HepG2 (cell line): ENCODE results near the gene IQCE. TPM values are rescaled to one million over a fixed set of nuclear protein-coding genes. Genes with fewer than 3 reads are reported as not detected.

Experiments
- BATF2 ChIP-seq: sonication (generic); formaldehyde crosslinking; IDR thresholded peaks from 2 replicates; pipeline ENCODE4 v1.8.0; 2022; ENCODE audit warnings: mild to moderate bottlenecking, missing genetic modification reagents, moderate library complexity
- ETV5 ChIP-seq: IDR thresholded peaks from 2 replicates; pipeline ENCODE4 v1.6.1; 2018; ENCODE audit warnings: missing biosample characterization, missing genetic modification reagents, inconsistent platforms, borderline replicate concordance
- HOXD1 ChIP-seq: sonication (generic); formaldehyde crosslinking; IDR thresholded peaks from 2 replicates; pipeline ENCODE4 v1.5.0; 2020; ENCODE audit warnings: missing genetic modification reagents
- NFIC ChIP-seq: IDR thresholded peaks from 2 replicates; pipeline ENCODE4 v1.6.1; 2012; ENCODE audit warnings: mild to moderate bottlenecking, low read length, inconsistent platforms
- SRF ChIP-seq: IDR thresholded peaks from 2 replicates; pipeline ENCODE4 v1.6.1; 2011; ENCODE audit warnings: mild to moderate bottlenecking, low read depth, low read length, moderate library complexity
- U2AF2 ChIP-seq: fragments of 200-400 bp; formaldehyde crosslinking; IDR thresholded peaks from 2 replicates; pipeline ENCODE4 v1.6.1; 2017; ENCODE audit warnings: low read depth, mild to moderate bottlenecking, low read length
- WIZ ChIP-seq: sonication (generic); formaldehyde crosslinking; IDR thresholded peaks from 2 replicates; pipeline ENCODE4 v1.5.1; 2020; ENCODE audit warnings: mild to moderate bottlenecking, missing genetic modification reagents
- ZNF331 ChIP-seq: sonication (generic); formaldehyde crosslinking; IDR thresholded peaks from 2 replicates; pipeline ENCODE4 v1.4.0; 2020; ENCODE audit warnings: missing genetic modification reagents
- ZNF552 ChIP-seq: sonication (generic); formaldehyde crosslinking; IDR thresholded peaks from 2 replicates; pipeline ENCODE4 v1.9.0; 2022; ENCODE audit warnings: missing genetic modification reagents, mild to moderate bottlenecking, borderline replicate concordance
- ZNF747 ChIP-seq: sonication (generic); formaldehyde crosslinking; IDR thresholded peaks from 2 replicates; pipeline ENCODE4 v1.8.1; 2023; ENCODE audit warnings: missing genetic modification reagents, mild to moderate bottlenecking, borderline replicate concordance
- ZSCAN12 ChIP-seq: sonication (generic); formaldehyde crosslinking; IDR thresholded peaks from 2 replicates; pipeline ENCODE4 v1.9.0; 2021; ENCODE audit warnings: mild to moderate bottlenecking, missing genetic modification reagents
- polyA plus RNA-seq, 8 experiments: library from polyadenylated mRNA; depleted of rRNA in 3 of 8; stranded (reverse) in 7 of 8; unstranded in 1 of 8; fragments of >200 nt; fragmentation: Illumina TruSeq in 4 of 8; extraction: Trizol in 4 of 8; gene quantifications; 2 replicates each; pipeline versions ENCODE4 v1.2.1 to v1.2.3, GENCODE V29; 2011 to 2016; ENCODE audit warnings: low read depth in 4 of 8, missing spikeins in 1 of 8, mixed read lengths in 1 of 8; ENCODE audit not compliant: insufficient read depth in 1 of 8
- total RNA-seq, 5 experiments: library from RNA; depleted of rRNA; stranded (reverse); fragments of >200 nt; fragmentation: Illumina TruSeq; extraction: Trizol; gene quantifications; 2 replicates each; pipeline ENCODE4 v1.2.3, GENCODE V29; 2016; ENCODE audit warnings: low read depth in 1 of 5
- TF ChIP-seq, protein P1 (sequence below): sonication (generic); formaldehyde crosslinking; IDR thresholded peaks from 2 replicates; pipeline ENCODE4 v1.9.0; 2022; ENCODE audit warnings: missing genetic modification reagents, mild to moderate bottlenecking, borderline replicate concordance
- TF ChIP-seq, protein P2 (sequence below): IDR thresholded peaks from 2 replicates; pipeline ENCODE4 v1.6.1; 2016; ENCODE audit warnings: missing genetic modification reagents, missing compliant biosample characterization
- TF ChIP-seq, protein P3 (sequence below), 2 experiments: sonication (generic) in 1 of 2; formaldehyde crosslinking in 1 of 2; IDR thresholded peaks; 2 replicates each; pipeline versions ENCODE4 v1.6.1 to v1.9.0; 2014 to 2022; ENCODE audit warnings: antibody characterized with exemption in 1 of 2, borderline replicate concordance in 1 of 2, inconsistent platforms in 1 of 2, low read depth in 1 of 2, missing genetic modification reagents in 1 of 2

IQCE gene
- total and polyA plus RNA-seq, 2 of the 13 experiments (the other 11 are each of a cell fraction or from before 2014, with no cell fraction given): 1.5 to 2.5 TPM

- TF ChIP-seq ZNF747 (CRISPR knock-in tag) (no peak), ZNF552 (no peak), ZNF331 (CRISPR knock-in tag) (peak; percentile 21; the same call in 1 of the 2 replicates), SRF (no peak), HOXD1 (0 out of 2 replicates have a peak, but pooled peaks have one; percentile 30), ETV5 (CRISPR knock-in tag) (peak; percentile 78), BATF2 (CRISPR knock-in tag) (no peak), WIZ (peak; percentile 38; the same call in 1 of the 2 replicates), ZSCAN12 (CRISPR knock-in tag) (no peak), NFIC (no peak), U2AF2 (no peak)
- TF ChIP-seq, protein P1, sequence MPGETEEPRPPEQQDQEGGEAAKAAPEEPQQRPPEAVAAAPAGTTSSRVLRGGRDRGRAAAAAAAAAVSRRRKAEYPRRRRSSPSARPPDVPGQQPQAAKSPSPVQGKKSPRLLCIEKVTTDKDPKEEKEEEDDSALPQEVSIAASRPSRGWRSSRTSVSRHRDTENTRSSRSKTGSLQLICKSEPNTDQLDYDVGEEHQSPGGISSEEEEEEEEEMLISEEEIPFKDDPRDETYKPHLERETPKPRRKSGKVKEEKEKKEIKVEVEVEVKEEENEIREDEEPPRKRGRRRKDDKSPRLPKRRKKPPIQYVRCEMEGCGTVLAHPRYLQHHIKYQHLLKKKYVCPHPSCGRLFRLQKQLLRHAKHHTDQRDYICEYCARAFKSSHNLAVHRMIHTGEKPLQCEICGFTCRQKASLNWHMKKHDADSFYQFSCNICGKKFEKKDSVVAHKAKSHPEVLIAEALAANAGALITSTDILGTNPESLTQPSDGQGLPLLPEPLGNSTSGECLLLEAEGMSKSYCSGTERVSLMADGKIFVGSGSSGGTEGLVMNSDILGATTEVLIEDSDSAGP: peak; percentile 59
- TF ChIP-seq, protein P2, sequence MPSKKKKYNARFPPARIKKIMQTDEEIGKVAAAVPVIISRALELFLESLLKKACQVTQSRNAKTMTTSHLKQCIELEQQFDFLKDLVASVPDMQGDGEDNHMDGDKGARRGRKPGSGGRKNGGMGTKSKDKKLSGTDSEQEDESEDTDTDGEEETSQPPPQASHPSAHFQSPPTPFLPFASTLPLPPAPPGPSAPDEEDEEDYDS: peak; percentile 78
- TF ChIP-seq, protein P3, sequence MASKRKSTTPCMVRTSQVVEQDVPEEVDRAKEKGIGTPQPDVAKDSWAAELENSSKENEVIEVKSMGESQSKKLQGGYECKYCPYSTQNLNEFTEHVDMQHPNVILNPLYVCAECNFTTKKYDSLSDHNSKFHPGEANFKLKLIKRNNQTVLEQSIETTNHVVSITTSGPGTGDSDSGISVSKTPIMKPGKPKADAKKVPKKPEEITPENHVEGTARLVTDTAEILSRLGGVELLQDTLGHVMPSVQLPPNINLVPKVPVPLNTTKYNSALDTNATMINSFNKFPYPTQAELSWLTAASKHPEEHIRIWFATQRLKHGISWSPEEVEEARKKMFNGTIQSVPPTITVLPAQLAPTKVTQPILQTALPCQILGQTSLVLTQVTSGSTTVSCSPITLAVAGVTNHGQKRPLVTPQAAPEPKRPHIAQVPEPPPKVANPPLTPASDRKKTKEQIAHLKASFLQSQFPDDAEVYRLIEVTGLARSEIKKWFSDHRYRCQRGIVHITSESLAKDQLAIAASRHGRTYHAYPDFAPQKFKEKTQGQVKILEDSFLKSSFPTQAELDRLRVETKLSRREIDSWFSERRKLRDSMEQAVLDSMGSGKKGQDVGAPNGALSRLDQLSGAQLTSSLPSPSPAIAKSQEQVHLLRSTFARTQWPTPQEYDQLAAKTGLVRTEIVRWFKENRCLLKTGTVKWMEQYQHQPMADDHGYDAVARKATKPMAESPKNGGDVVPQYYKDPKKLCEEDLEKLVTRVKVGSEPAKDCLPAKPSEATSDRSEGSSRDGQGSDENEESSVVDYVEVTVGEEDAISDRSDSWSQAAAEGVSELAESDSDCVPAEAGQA (IDR thresholded peaks at IDR 0.05; ENCODE audit: low read depth): no peak
- TF ChIP-seq, protein P3 (CRISPR knock-in tag; IDR thresholded peaks at IDR 0.05; ENCODE audit: borderline replicate concordance): no peak
These were observed 3.4 kb upstream of the IQCE start, which contains the start of gene BRAT1 (continued) for GRCh38 chr7:2555121-2556052.
